PFSK-1 (cell line): Measurements from ENCODE around the gene REPS1.

Experiments used
- FOXP2 ChIP-seq: optimal IDR thresholded peaks from 2 replicates; pipeline ENCODE3; 2011; ENCODE audit warnings: borderline replicate concordance, control low read depth, inconsistent platforms; ENCODE audit not compliant: insufficient read depth; ENCODE audit errors: extremely low read length, extremely low read depth
- POLR2AphosphoS5 ChIP-seq: IDR thresholded peaks from 2 replicates; pipeline ENCODE4 v1.6.1; 2012; ENCODE audit warnings: low read depth, mild to moderate bottlenecking, control low read depth, low read length, moderate library complexity
- SIN3A ChIP-seq: IDR thresholded peaks from 2 replicates; pipeline ENCODE4 v1.6.1; 2012; ENCODE audit warnings: mild to moderate bottlenecking, low read length, moderate library complexity, borderline replicate concordance; ENCODE audit not compliant: insufficient read depth
- TAF1 ChIP-seq: IDR thresholded peaks from 2 replicates; pipeline ENCODE4 v1.6.1; 2012; ENCODE audit warnings: low read length, control low read depth, borderline replicate concordance; ENCODE audit not compliant: insufficient read depth
- TF ChIP-seq, protein P1 (sequence below), 2 experiments: IDR thresholded peaks; 2 replicates each; pipeline versions ENCODE4 v1.6.1 to v1.8.0; 2011 to 2012; ENCODE audit warnings: low read depth in 2 of 2, low read length in 2 of 2, control low read depth in 1 of 2, inconsistent platforms in 1 of 2, mild to moderate bottlenecking in 1 of 2, moderate library complexity in 1 of 2; ENCODE audit not compliant: insufficient read depth in 1 of 2

- TF ChIP-seq, protein P1, sequence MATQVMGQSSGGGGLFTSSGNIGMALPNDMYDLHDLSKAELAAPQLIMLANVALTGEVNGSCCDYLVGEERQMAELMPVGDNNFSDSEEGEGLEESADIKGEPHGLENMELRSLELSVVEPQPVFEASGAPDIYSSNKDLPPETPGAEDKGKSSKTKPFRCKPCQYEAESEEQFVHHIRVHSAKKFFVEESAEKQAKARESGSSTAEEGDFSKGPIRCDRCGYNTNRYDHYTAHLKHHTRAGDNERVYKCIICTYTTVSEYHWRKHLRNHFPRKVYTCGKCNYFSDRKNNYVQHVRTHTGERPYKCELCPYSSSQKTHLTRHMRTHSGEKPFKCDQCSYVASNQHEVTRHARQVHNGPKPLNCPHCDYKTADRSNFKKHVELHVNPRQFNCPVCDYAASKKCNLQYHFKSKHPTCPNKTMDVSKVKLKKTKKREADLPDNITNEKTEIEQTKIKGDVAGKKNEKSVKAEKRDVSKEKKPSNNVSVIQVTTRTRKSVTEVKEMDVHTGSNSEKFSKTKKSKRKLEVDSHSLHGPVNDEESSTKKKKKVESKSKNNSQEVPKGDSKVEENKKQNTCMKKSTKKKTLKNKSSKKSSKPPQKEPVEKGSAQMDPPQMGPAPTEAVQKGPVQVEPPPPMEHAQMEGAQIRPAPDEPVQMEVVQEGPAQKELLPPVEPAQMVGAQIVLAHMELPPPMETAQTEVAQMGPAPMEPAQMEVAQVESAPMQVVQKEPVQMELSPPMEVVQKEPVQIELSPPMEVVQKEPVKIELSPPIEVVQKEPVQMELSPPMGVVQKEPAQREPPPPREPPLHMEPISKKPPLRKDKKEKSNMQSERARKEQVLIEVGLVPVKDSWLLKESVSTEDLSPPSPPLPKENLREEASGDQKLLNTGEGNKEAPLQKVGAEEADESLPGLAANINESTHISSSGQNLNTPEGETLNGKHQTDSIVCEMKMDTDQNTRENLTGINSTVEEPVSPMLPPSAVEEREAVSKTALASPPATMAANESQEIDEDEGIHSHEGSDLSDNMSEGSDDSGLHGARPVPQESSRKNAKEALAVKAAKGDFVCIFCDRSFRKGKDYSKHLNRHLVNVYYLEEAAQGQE (IDR thresholded peaks at IDR 0.05; ENCODE audit: insufficient read depth in 1 of 2, low read depth in 2 of 2, low read length in 2 of 2): no peak
- TF ChIP-seq POLR2AphosphoS5 (no peak), SIN3A (no peak), TAF1 (no peak), FOXP2 (no peak)
Measured at GRCh38 chr6:138869398-138869797, 118.7 kb downstream of the REPS1 start.
